Stimulated activated CD4-positive, alpha-beta T cell treated with anti-CD3 and anti-CD28 coated beads, TNF-alpha, amount 100 ng/mL, for 48 hours (primary cell): ENCODE measurements around the gene GCH1.
"Not testable (repeated sequence)": the region's sequence is repeated elsewhere in the genome, so short reads cannot be mapped to it uniquely, and the experiment has no call there.

Experiments used
- DNase-seq, 3 donors: peaks; one replicate each; pipeline ENCODE4 v3.0.0-alpha.2; 2020; ENCODE audit warnings: low read depth in 3 of 3

GCH1 gene

GRCh38 chr14:54818201-54819133 lies 84.2 kb downstream of the GCH1 start:
- no peak for DNase-seq

- DNase-seq = no peak
These were observed 85.1 kb downstream of the GCH1 start for GRCh38 chr14:54817506-54817905.

GRCh38 chr14:54816450-54816849 lies 86.2 kb downstream of the GCH1 start:
- no peak for DNase-seq

DNA sequence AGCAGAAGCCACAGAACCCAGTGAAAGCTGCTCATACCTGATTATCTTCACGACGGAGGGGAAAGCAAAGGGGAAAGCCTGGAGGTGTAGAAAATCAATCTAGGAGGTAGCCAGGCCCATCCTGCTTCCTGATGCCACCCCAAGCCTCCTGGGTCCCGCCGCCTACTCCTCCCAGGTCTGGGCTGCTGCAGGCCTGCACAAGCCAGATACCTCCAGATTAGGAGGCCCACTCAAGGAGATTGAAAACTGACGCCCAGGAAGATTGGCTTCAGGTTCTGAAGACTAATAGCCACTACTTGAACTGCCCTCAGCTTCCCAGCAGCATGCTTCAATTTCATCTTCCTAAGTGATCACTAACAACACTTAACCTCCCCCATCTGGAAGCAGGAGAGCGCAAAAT lies 87.1 kb downstream of the GCH1 start:
- no peak for DNase-seq

GRCh38 chr14:54815016-54815415 lies 87.6 kb downstream of the GCH1 start:
- no peak for DNase-seq

- peak; percentile 16 to 45 (median 32) for DNase-seq
These were observed 88.5 kb downstream of the GCH1 start for GRCh38 chr14:54814076-54814475.

DNA sequence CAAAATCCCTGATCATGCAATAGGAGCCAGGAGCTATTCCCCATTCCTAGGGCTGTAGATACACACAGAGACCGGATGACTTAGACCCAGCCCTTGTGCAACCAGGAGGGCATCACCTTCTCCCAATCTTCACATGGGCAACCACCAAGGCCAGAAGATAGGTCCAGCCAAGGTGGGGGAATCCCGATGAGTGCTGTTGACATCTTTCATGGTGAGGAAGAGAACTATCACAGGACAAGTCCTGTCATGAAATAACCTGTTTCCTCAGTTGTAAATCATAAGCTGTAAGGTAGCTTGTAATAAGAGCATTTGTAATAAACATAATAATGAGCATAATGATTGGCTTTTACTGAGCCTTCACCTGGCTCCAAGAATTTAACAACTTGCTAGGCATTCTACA lies 89.5 kb downstream of the GCH1 start:
- DNase-seq = no peak

GRCh38 chr14:54812617-54813016 lies 90.0 kb downstream of the GCH1 start:
- no peak for DNase-seq

DNA sequence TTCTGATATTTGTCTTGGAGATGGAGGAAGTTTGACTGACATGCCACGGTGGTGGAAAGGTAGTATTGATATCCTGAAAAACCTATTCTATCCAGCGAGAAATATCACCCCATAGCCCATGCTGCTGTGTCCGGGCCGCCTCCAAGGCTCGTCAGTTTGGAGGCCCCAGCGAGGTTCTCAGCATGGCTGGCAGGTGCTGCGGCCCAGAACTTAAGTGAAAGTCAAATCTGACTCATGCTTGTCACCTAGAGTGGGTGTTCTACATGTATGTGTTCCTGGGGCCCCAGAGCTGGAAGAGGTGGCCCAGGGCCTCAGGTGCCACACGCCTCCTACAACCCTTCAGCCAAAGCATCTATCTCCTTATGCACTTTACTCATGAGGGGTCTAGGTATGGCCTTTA lies 92.9 kb downstream of the GCH1 start:
- peak in 1 of 3 donors; percentile 6 for DNase-seq

DNA sequence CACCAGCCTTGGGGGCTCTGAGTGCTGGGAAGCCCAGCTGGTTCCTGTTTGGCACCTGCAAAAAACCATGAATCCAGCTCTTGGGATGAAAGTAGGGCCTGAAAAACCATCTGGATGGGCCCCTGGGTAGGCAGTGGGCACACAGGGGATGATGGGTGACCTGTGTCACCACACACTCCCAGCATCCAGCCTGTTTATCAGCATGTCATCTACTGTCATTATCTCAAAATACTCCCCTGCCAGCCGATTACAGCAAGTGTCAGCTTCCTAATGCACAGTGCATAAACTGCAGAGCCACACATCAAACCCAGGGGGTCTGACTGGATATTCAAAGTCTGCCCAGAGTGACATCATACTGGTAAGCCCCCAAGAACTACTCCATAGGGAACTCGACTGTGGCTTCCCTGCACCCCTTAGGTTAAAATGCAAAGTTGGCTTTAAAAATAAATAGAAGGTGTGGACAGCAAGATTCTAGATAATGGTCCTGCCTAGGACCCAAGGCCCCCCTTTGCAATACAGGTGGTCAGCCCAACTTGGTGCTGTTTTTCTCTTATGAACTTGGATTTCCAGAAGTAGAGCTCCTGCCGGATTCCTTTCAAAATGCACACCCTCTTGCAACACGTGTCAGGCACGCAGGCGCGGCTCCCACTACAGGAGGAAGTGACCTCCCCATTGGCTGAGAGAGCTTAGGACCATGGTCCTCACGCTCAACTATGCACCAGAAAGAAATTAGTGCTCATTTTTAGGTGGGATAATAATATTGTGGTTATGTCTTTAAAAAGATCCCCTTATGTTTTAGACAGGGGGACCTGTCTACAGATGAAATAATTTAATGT lies 94.1 kb downstream of the GCH1 start:
- no peak for DNase-seq

- DNase-seq = no peak
These were observed 94.7 kb downstream of the GCH1 start for GRCh38 chr14:54807881-54808280.

- no peak for DNase-seq
These were observed 95.2 kb downstream of the GCH1 start for GRCh38 chr14:54807428-54807827.

GRCh38 chr14:54806616-54807015 lies 96.0 kb downstream of the GCH1 start:
- no peak for DNase-seq

DNA sequence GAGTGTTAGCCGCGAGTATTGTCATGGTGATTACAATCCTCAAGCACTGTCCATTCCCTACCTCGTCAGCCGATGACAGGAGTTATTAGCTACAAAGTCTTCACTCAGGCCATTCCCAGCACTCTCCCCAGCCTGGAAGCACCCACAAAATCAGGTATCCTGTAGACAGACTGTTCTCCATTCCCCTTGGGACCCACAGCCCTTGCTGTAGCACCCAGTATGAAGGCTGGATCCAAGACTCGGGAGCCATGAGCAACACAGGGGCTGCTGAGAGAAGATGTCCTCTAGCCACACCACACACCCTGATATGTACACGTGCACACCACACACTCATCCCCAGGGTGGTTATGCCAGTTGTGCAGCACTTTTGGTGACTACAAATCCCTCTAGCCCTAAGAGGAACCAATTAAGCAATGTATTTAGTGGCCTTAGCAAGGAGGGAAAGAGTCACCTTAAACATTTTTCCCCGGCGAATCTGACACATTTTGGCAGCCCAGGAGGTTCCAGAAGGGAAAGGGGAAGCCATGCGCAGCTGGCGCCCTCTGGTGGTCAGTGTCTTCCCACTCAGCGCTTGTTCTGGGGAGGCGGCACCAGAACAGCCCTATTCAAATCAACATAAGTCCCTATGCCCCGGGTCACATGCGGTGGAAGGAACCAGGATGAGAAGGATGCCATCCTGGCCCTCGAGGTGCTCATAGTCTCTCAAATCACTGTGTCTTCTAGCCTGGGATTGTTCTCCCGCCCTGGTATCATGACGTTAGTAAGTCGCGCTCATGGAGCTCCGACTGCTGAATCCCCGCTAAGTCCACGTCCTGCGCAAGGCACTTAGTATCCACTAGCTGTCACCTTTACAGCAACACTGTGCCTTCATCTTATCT lies 96.9 kb downstream of the GCH1 start:
- DNase-seq = peak; percentile 61 to 73 (median 71)

DNA sequence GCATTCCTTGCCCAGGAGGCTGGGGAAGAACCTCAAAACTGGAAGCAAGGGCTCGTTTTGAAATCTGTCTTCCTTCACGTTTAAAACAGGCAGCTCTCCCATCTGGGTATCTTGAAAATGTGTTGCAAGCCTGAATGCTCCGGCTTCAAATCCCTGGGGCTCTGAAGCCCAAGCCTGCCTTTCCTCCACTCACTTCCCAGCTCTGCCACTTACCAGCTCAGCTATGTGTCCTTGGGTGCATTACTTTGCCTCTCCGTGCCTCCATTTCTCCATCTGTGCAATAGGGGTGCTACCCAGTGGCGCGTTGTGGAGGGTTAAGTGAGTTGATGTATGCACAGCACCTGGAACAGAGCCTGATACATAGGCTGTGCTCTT lies 97.6 kb downstream of the GCH1 start:
- DNase-seq = no peak

GRCh38 chr14:54804538-54805041 lies 98.0 kb downstream of the GCH1 start:
- no peak for DNase-seq

GRCh38 chr14:54803926-54804537 lies 98.6 kb downstream of the GCH1 start:
- no peak for DNase-seq

GRCh38 chr14:54803396-54803795 lies 99.2 kb downstream of the GCH1 start:
- no peak for DNase-seq

DNA sequence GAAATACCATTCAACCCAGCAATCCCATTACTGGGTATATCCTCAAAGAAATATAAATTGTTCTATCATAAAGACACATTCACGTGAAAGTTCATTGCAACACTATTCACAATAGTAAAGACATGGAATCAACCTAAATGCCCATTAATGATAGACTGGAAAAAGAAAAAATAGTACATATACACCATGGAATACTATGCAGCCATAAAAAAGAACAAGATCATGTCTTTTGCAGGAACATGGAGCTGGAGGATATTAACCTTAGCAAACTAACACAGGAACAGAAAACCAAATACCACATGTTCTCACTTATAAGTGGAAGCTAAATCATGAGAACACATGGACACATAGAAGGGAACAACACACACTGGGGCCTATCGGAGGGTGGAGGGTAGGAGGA lies 101.1 kb downstream of the GCH1 start:
- not testable (repeated sequence) for DNase-seq

GRCh38 chr14:54798465-54799124 lies 104.0 kb downstream of the GCH1 start:
- DNase-seq = no peak

DNA sequence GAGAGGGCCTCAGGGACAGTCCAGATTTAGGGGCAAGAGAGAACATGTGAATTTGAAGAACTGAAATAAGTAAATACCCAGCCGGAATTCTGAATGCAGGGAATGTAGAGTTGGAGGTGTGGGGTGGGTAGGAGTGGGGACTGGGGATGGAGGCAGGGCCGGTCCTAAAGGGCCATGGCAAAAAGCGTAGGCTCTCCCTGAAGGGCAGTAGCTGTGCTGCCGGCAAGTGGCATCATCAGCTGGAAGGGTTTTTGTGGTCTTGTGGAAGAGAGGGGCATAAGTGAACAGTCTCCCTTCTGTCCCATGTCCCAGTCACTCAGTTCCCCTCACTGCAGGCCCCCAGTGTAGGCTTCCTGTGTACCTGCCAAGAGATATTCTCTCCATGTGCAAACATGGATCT lies 104.6 kb downstream of the GCH1 start:
- no peak for DNase-seq
